ENCODE results near the gene LDB3. TPM values are rescaled to one million over a fixed set of nuclear protein-coding genes. Genes with fewer than 3 reads are reported as not detected.

The LDB3 gene
- total RNA-seq, 1 experiment from 2014 or later: 0.04 TPM

- DNase-seq (no peak), ATAC-seq (no peak)
- H3K9me3 ChIP-seq (ENCODE audit: low read length): no peaks in the 10 kb centered on the region
- BruUV-seq (replicated peaks): no TSS peak
- H3K27me3 ChIP-seq (ENCODE audit: low read length): no peaks in the 10 kb centered on the region
- no peaks in the 10 kb centered on the region for H4K20me1 ChIP-seq (ENCODE audit: low read length)
- H2AFZ ChIP-seq (ENCODE audit: low read length): no peak overlapping the region
- H3K4me2 ChIP-seq (ENCODE audit: low read length): no peak overlapping the region
- ChIA-PET POLR2A (ENCODE audit: unreplicated experiment) (no interaction called here), CTCF (no interaction called here)
- H3K4me1 ChIP-seq (ENCODE audit: insufficient read depth, low read length): peaks cover 28% of the 10 kb centered on the region
- no peaks in the 10 kb centered on the region for H3K79me2 ChIP-seq (ENCODE audit: low read length)
- no peaks in the 10 kb centered on the region for H3K9me2 ChIP-seq (replicated peaks; ENCODE audit: low read length)
- H3F3A ChIP-seq (ENCODE audit: low read length, unreplicated experiment): no peaks in the 10 kb centered on the region
- no peak for TF ChIP-seq EZH2phosphoT487 (IDR thresholded peaks at IDR 0.05; ENCODE audit: borderline replicate concordance, low read length)
- no peak for TF ChIP-seq CTCF (conservative IDR thresholded peaks at IDR 0.05; ENCODE audit: low read depth, low read length)
- TF ChIP-seq EZH2 (IDR thresholded peaks at IDR 0.05; ENCODE audit: low read length, unreplicated experiment): no peak
- intact Hi-C loops (cut with micrococcal nuclease): no loop called here
- H3K27ac ChIP-seq (ENCODE audit: low read length): no peak overlapping the region
- no peaks in the 10 kb centered on the region for H3K36me3 ChIP-seq (ENCODE audit: low read depth, low read length)
- H3K9ac ChIP-seq (ENCODE audit: low read length): no peak overlapping the region
- H3K4me3 ChIP-seq (ENCODE audit: low read length): no peak overlapping the region
Measured at GRCh38 chr10:86663046-86663345, 5.3 kb upstream of the LDB3 start.

- no peaks in the 10 kb centered on the region for H3K9me2 ChIP-seq (replicated peaks; ENCODE audit: low read length)
- ATAC-seq (no peak), DNase-seq (no peak)
- CTCF ChIA-PET: no interaction called here
- H3K4me3 ChIP-seq (ENCODE audit: low read length): no peak overlapping the region
- H3F3A ChIP-seq (ENCODE audit: low read length, unreplicated experiment): no peaks in the 10 kb centered on the region
- H3K79me2 ChIP-seq (ENCODE audit: low read length): no peaks in the 10 kb centered on the region
- H3K27ac ChIP-seq (ENCODE audit: low read length): no peak overlapping the region
- H3K9ac ChIP-seq (ENCODE audit: low read length): no peak overlapping the region
- H3K4me2 ChIP-seq (ENCODE audit: low read length): no peak overlapping the region
- no peaks in the 10 kb centered on the region for H3K27me3 ChIP-seq (ENCODE audit: low read length)
- H4K20me1 ChIP-seq (ENCODE audit: low read length): no peaks in the 10 kb centered on the region
- POLR2A ChIA-PET (ENCODE audit: unreplicated experiment): no interaction called here
- no peaks in the 10 kb centered on the region for H3K9me3 ChIP-seq (ENCODE audit: low read length)
- H3K36me3 ChIP-seq (ENCODE audit: low read depth, low read length): no peaks in the 10 kb centered on the region
- H3K4me1 ChIP-seq (ENCODE audit: insufficient read depth, low read length): peaks cover 35% of the 10 kb centered on the region
- intact Hi-C loops (cut with micrococcal nuclease): no loop called here
- TF ChIP-seq CTCF (conservative IDR thresholded peaks at IDR 0.05; ENCODE audit: low read depth, low read length) (no peak), EZH2phosphoT487 (IDR thresholded peaks at IDR 0.05; ENCODE audit: borderline replicate concordance, low read length) (no peak), EZH2 (IDR thresholded peaks at IDR 0.05; ENCODE audit: low read length, unreplicated experiment) (no peak)
- BruUV-seq (replicated peaks): no TSS peak
- H2AFZ ChIP-seq (ENCODE audit: low read length): no peak overlapping the region
Measured at GRCh38 chr10:86663576-86664339, 4.6 kb upstream of the LDB3 start.
